GM12878 (cell line): ENCODE measurements around the gene TPPP. TPM values are rescaled to one million over a fixed set of nuclear protein-coding genes. Genes with fewer than 3 reads are reported as not detected.
A peak's percentile ranks its signal among the peaks of the same experiment; 100 is the strongest.

Source experiments
- ATAC-seq: fragments of 200-7000 bp; cut with Tn5 transposase; 3 replicates; pipeline ENCODE4 v1.9.1; 2020; ENCODE audit warnings: mild to moderate bottlenecking, moderate library complexity
- BruUV-seq: library from RNA; stranded (reverse); fragments of 400-500 nt; replicated peaks from 2 replicates; lab custom pipeline; 2021; lab: Mats Ljungman, UMichigan
- CTCF ChIA-PET: fragments of 300-600 bp; sonication (Branson Sonifier 250); formaldehyde crosslinking; extraction: SDS; loops from one replicate; lab custom pipeline; 2021; ENCODE audit warnings: inconsistent platforms; lab: Yijun Ruan, JAX
- POLR2A ChIA-PET: fragments of 350-600 bp; formaldehyde crosslinking; extraction: SDS; loops from one replicate; lab custom pipeline; 2021; ENCODE audit warnings: inconsistent platforms; lab: Charles Lee
- RAD21 ChIA-PET: fragments of 300-600 bp; sonication (Branson Sonifier 250); formaldehyde crosslinking; loops from one replicate; lab custom pipeline; 2023; ENCODE audit warnings: antibody characterized with exemption; ENCODE audit not compliant: unreplicated experiment; lab: Charles Lee
- SMC1A ChIA-PET: fragments of 300-600 bp; sonication (Branson Sonifier 250); formaldehyde crosslinking; loops from one replicate; lab custom pipeline; 2023; ENCODE audit not compliant: unreplicated experiment, uncharacterized antibody; lab: Charles Lee
- DNase-seq: peaks from one replicate; pipeline ENCODE4 v3.0.0-alpha.2; 2011; ENCODE audit warnings: low read depth, low spot score
- FAIRE-seq: peaks from 3 replicates; lab custom pipeline; 2011; peaks lifted over from hg19 to GRCh38; lab: Jason Lieb, UNC
- H2AFZ ChIP-seq: 2 replicates; pipeline ENCODE4 v1.6.0; 2011; ENCODE audit warnings: low read depth, low read length, control low read depth; ENCODE audit not compliant: control insufficient read depth
- H3K27ac ChIP-seq: 2 replicates; pipeline ENCODE4 v1.5.1; 2011; ENCODE audit warnings: control low read depth; ENCODE audit not compliant: control insufficient read depth, insufficient read depth
- H3K27me3 ChIP-seq, 2 experiments: replicated peaks in 1 of 2; 2 replicates each; pipeline versions ENCODE4 v1.6.0 to v1.6.1; 2011; ENCODE audit warnings: low read length in 1 of 2; ENCODE audit not compliant: control insufficient read depth in 2 of 2, insufficient read depth in 2 of 2
- H3K36me3 ChIP-seq, 2 experiments: 2 replicates each; pipeline ENCODE4 v1.5.1; 2011; ENCODE audit warnings: low read length in 1 of 2; ENCODE audit not compliant: control insufficient read depth in 2 of 2, insufficient read depth in 2 of 2
- H3K4me1 ChIP-seq: 2 replicates; pipeline ENCODE4 v1.6.1; 2011; ENCODE audit warnings: mild to moderate bottlenecking, low read length, moderate library complexity, mixed read lengths; ENCODE audit not compliant: control insufficient read depth, insufficient read depth
- H3K4me2 ChIP-seq: 2 replicates; pipeline ENCODE4 v1.6.0; 2011; ENCODE audit warnings: control low read depth; ENCODE audit not compliant: control insufficient read depth, insufficient read depth
- H3K4me3 ChIP-seq: fragments of 200-600 bp; sonication (generic); 2 replicates; pipeline ENCODE4 v1.5.1; 2016
- H3K79me2 ChIP-seq: 2 replicates; pipeline ENCODE4 v1.6.0; 2011; ENCODE audit warnings: low read length; ENCODE audit not compliant: control insufficient read depth, insufficient read depth
- H3K9ac ChIP-seq: 2 replicates; pipeline ENCODE4 v1.8.0; 2011; ENCODE audit warnings: low read length, control low read depth, mixed read lengths; ENCODE audit not compliant: control insufficient read depth, insufficient read depth
- H3K9me3 ChIP-seq: replicated peaks from 3 replicates; pipeline ENCODE4 v1.5.1; 2011; ENCODE audit warnings: mild to moderate bottlenecking, low read length; ENCODE audit not compliant: control insufficient read depth, insufficient read depth
- H4K20me1 ChIP-seq: 2 replicates; pipeline ENCODE4 v1.6.0; 2011; ENCODE audit not compliant: control insufficient read depth, insufficient read depth
- CBX5 ChIP-seq: sonication (generic); IDR thresholded peaks from 2 replicates; pipeline ENCODE4 v1.6.1; 2016; ENCODE audit warnings: low read depth, moderate library complexity, mild to moderate bottlenecking, inconsistent platforms
- CREB1 ChIP-seq: IDR thresholded peaks from 2 replicates; pipeline ENCODE4 v1.6.1; 2012; ENCODE audit warnings: low read depth, mild to moderate bottlenecking, inconsistent platforms
- EGR1 ChIP-seq, 2 experiments: IDR thresholded peaks; 1 replicate in 1 of 2; 2 replicates in 1 of 2; pipeline ENCODE4 v1.6.1; 2011 to 2012; ENCODE audit warnings: low read depth in 2 of 2, low read length in 2 of 2, borderline replicate concordance in 1 of 2, mild to moderate bottlenecking in 1 of 2, moderate library complexity in 1 of 2
- MTA2 ChIP-seq: fragments of 450-650 bp; IDR thresholded peaks from 2 replicates; pipeline ENCODE4 v1.6.1; 2016; ENCODE audit warnings: low read depth, mild to moderate bottlenecking, moderate library complexity
- POLR2A ChIP-seq: IDR thresholded peaks from 2 replicates; pipeline ENCODE4 v1.6.1; 2011; ENCODE audit warnings: low read depth, mild to moderate bottlenecking, low read length
- RELA ChIP-seq: fragments of 450-650 bp; IDR thresholded peaks from 2 replicates; pipeline ENCODE4 v1.8.0; 2014; ENCODE audit warnings: borderline replicate concordance; ENCODE audit not compliant: partially characterized antibody
- SRF ChIP-seq, 2 experiments: IDR thresholded peaks; 2 replicates each; pipeline ENCODE4 v1.6.1; 2011; ENCODE audit warnings: low read depth in 2 of 2, low read length in 2 of 2, mild to moderate bottlenecking in 1 of 2, moderate library complexity in 1 of 2
- WGBS: methylation state at CpG from one replicate; pipeline ENCODE4 v1.1.6; 2016; ENCODE audit warnings: low lambda C conversion rate; ENCODE audit not compliant: insufficient replicate concordance, insufficient coverage; ENCODE audit errors: missing lambda C conversion rate; 5-methylcytosine and 5-hydroxymethylcytosine counted together
- in situ Hi-C: fragments of 300-500 bp; cut with MboI; formaldehyde crosslinking; loops from 9 replicates; pipeline ENCODE4 v1.14.3; 2018; ENCODE audit warnings: mixed read lengths
- intact Hi-C: fragments of 100-400 bp; cut with micrococcal nuclease; formaldehyde crosslinking; loops from one replicate; pipeline ENCODE4 v1.14.2; 2022; ENCODE audit not compliant: unreplicated experiment
- polyA plus RNA-seq, 11 experiments: library from polyadenylated mRNA; depleted of rRNA in 4 of 11; unstranded in 6 of 11; stranded (reverse) in 5 of 11; fragments of >200 nt; fragmentation: Nextera tagmentation in 4 of 11; fragmentation: Illumina TruSeq in 1 of 11; extraction: Ambion mirVana in 4 of 11; extraction: Trizol in 1 of 11; gene quantifications; 1 replicate in 1 of 11; 2 replicates in 10 of 11; pipeline versions ENCODE4 v1.2.1 to v1.2.3, GENCODE V29; 2011 to 2016; ENCODE audit warnings: inconsistent platforms in 2 of 11, missing spikeins in 2 of 11, low read depth in 1 of 11
- total RNA-seq, 4 experiments: library from RNA; depleted of rRNA in 3 of 4; stranded (reverse); fragments of >200 nt in 3 of 4; fragmentation: Illumina TruSeq in 1 of 4; extraction: Trizol in 1 of 4; gene quantifications; 2 replicates each; pipeline versions ENCODE4 v1.2.1 to v1.2.3, GENCODE V29; 2013 to 2021
- TF ChIP-seq, protein P1 (sequence below): IDR thresholded peaks from 2 replicates; pipeline ENCODE4 v1.6.1; 2012; ENCODE audit warnings: improper control_type of control experiment, low read depth, low read length; ENCODE audit not compliant: insufficient replicate concordance

The TPPP gene
- total and polyA plus RNA-seq, 10 of the 15 experiments (the other 5 are each of a cell fraction or from before 2014, with no cell fraction given), result under 0.01 to 0.24 (median 0.04) TPM; not detected in 4

DNA sequence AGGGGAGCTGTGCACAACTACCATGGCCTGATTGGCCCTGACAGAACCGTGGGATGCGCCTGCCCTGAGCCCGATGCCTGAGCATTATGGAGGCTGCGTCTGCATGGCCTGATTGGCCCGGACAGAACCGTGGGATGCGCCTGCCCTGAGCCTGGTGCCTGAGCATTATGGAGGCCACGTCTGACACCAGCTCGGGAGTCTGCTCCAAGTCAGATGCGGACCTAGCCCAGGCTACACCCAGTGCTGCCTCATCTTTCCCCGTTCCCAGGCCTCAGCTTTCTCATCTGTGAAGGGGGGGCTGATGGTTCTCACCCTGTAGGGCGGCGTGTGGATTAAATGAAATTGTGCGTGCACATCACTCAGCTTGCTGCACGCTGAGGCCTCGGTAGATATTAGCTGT lies 73.7 kb downstream of the TPPP start:
- peak; percentile 13; the same call in 1 of the 2 replicates for TF ChIP-seq POLR2A
- no peak for TF ChIP-seq EGR1 (IDR thresholded peaks at IDR 0.05; ENCODE audit: borderline replicate concordance in 1 of 2, low read depth in 2 of 2, low read length in 2 of 2)
- TF ChIP-seq RELA, result no peak
- no peak for TF ChIP-seq SRF (IDR thresholded peaks at IDR 0.05; ENCODE audit: low read depth in 2 of 2, low read length in 2 of 2)
- in situ Hi-C loops (no loop called here), intact Hi-C loops (loop anchor here (10.0 kb wide), 1 partner anchor 145 kb away; no protein-coding TSS in a partner anchor)
- RAD21 ChIA-PET, result no interaction called here
- 97% methylated on average over 16 of the region's 16 CpGs for WGBS
- Histone ChIP-seq H4K20me1 (no peaks in the 10 kb centered on the region), H3K4me1 (no peaks in the 10 kb centered on the region), H3K79me2 (peaks cover 8% of the 10 kb centered on the region), H3K27me3 (no peaks in the 10 kb centered on the region), H3K36me3 (peaks cover 6 to 19% of the 10 kb centered on the region in 2 experiments), H3K9ac (no peak overlapping the region), H3K4me2 (no peak overlapping the region), H3K4me3 (no peak overlapping the region), H3K9me3 (no peaks in the 10 kb centered on the region), H2AFZ (no peak overlapping the region), H3K27ac (no peak overlapping the region)
- SMC1A ChIA-PET, result no interaction called here
- POLR2A ChIA-PET, result no interaction called here
- DNase-seq (no peak), ATAC-seq (no peak), FAIRE-seq (no peak)
- CTCF ChIA-PET, result no interaction called here
- no TSS peak for BruUV-seq

- no peak for ATAC-seq
- Histone ChIP-seq H3K9ac (no peak overlapping the region), H2AFZ (no peak overlapping the region), H3K27me3 (no peaks in the 10 kb centered on the region), H3K4me2 (no peak overlapping the region), H3K9me3 (no peaks in the 10 kb centered on the region; the same call in 2 of the 3 replicates), H3K36me3 (peaks cover 6 to 19% of the 10 kb centered on the region in 2 experiments), H3K4me3 (no peak overlapping the region), H4K20me1 (no peaks in the 10 kb centered on the region), H3K27ac (no peak overlapping the region), H3K4me1 (no peaks in the 10 kb centered on the region), H3K79me2 (peaks cover 15% of the 10 kb centered on the region)
- ChIA-PET SMC1A (interaction anchor here (0.7 kb wide), 1 partner anchor 173 kb away, joined by 3 read pairs; no protein-coding TSS in a partner anchor), CTCF (no interaction called here), RAD21 (no interaction called here), POLR2A (no interaction called here)
- 95% methylated on average over 5 of the region's 5 CpGs for WGBS
- no TSS peak for BruUV-seq
- no peak for FAIRE-seq
- DNase-seq, result no peak
- in situ Hi-C loops, result no loop called here
- intact Hi-C loops, result loop anchor here (10.0 kb wide), 1 partner anchor 144 kb away; no protein-coding TSS in a partner anchor
- TF ChIP-seq CBX5, result no peak
- TF ChIP-seq, protein P1, sequence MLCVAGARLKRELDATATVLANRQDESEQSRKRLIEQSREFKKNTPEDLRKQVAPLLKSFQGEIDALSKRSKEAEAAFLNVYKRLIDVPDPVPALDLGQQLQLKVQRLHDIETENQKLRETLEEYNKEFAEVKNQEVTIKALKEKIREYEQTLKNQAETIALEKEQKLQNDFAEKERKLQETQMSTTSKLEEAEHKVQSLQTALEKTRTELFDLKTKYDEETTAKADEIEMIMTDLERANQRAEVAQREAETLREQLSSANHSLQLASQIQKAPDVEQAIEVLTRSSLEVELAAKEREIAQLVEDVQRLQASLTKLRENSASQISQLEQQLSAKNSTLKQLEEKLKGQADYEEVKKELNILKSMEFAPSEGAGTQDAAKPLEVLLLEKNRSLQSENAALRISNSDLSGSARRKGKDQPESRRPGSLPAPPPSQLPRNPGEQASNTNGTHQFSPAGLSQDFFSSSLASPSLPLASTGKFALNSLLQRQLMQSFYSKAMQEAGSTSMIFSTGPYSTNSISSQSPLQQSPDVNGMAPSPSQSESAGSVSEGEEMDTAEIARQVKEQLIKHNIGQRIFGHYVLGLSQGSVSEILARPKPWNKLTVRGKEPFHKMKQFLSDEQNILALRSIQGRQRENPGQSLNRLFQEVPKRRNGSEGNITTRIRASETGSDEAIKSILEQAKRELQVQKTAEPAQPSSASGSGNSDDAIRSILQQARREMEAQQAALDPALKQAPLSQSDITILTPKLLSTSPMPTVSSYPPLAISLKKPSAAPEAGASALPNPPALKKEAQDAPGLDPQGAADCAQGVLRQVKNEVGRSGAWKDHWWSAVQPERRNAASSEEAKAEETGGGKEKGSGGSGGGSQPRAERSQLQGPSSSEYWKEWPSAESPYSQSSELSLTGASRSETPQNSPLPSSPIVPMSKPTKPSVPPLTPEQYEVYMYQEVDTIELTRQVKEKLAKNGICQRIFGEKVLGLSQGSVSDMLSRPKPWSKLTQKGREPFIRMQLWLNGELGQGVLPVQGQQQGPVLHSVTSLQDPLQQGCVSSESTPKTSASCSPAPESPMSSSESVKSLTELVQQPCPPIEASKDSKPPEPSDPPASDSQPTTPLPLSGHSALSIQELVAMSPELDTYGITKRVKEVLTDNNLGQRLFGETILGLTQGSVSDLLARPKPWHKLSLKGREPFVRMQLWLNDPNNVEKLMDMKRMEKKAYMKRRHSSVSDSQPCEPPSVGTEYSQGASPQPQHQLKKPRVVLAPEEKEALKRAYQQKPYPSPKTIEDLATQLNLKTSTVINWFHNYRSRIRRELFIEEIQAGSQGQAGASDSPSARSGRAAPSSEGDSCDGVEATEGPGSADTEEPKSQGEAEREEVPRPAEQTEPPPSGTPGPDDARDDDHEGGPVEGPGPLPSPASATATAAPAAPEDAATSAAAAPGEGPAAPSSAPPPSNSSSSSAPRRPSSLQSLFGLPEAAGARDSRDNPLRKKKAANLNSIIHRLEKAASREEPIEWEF, result no peak
- no peak for TF ChIP-seq MTA2
- TF ChIP-seq CREB1, result no peak
Measured at GRCh38 chr5:618450-618849, 74.7 kb downstream of the TPPP start.
